Fibroblast of mammary gland (primary cell): ENCODE measurements around the gene GPA33.
A peak's percentile ranks its signal among the peaks of the same experiment; 100 is the strongest.

Experiments
- DNase-seq: peaks from one replicate; pipeline ENCODE4 v3.0.0-alpha.2; 2010; ENCODE audit warnings: low read depth
- H3K4me3 ChIP-seq: 2 replicates; pipeline ENCODE4 v1.5.1; 2011; ENCODE audit warnings: low read depth, mild to moderate bottlenecking, low read length, moderate library complexity; ENCODE audit not compliant: control insufficient read depth
- CTCF ChIP-seq: conservative IDR thresholded peaks from 2 replicates; pipeline ENCODE4 v1.5.1; 2011; ENCODE audit warnings: low read depth, low read length, inconsistent platforms; ENCODE audit not compliant: control insufficient read depth, insufficient read depth

The GPA33 gene

DNA sequence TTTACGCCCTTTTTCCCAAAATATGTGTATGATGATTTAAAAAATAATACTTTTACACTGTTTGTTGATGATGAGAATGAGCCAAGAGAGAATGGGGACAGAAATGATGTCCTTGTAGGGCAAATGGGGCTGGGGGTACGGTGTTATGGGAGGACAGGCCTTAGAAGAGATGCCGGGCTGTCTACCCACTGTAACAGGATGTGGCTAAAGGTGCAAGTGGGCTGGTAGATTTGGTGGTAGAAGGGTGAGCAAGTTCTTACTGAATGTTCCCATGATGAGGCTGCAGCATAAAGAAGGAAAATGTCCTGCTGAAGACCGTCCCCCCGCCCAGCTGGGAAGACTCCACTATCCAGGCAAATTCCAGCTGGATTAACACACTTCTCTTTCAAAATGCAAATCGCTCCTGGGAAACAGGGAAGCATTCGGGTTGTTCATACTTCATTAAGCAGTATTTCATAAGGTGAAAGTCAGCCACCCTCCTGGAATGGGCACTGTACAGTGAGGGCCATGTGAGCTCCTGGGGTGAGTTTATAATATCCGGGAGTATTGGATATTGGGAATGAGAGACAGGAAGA is 14.0 kb downstream of the GPA33 start:
- no peak overlapping the region for H3K4me3 ChIP-seq
- TF ChIP-seq CTCF: no peak
- DNase-seq: no peak

DNA sequence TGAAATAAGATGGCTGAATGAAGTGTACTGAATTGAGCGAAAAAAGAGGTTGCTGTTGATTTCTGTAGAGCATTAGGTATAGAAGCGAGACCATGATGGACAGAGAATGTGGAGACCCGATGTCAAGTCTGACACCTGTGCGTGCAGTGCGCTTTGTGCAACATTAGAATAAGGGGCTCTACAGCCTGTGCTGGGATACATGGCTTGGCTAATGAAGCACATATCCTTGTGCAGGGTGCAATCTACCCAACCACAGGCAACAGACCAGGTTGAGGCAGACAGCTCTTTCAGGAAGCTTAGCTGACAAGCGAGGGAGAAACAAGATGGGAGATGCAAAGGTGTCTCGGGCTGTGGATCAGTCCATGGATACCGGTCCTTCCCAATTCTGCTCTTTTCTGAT is 18.9 kb downstream of the GPA33 start:
- DNase-seq: no peak
- no peak for TF ChIP-seq CTCF
- H3K4me3 ChIP-seq: no peak overlapping the region

DNA sequence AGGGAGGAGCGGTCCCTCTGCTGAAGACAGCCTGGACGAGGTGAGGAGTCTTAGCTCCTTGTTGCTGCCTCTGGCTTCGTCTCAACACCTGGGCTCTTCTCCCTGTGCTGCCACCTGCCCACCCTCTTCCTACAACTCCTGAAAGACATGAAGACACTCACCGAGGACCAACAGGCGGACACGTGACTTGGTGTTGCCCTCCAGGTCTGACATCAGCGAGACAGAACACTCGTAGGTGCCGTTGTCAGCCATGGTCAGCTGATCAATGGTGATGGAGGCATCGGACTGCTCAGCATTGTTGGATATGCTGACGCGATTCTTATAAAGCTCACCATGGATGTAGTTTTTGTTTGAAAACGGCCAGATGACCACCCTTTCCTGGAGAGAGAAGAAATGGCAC is 21.4 kb downstream of the GPA33 start:
- H3K4me3 ChIP-seq: no peak overlapping the region
- TF ChIP-seq CTCF: no peak
- no peak for DNase-seq

- TF ChIP-seq CTCF: no peak
- H3K4me3 ChIP-seq: no peak overlapping the region
- DNase-seq: no peak
These were observed 22.3 kb downstream of the GPA33 start for GRCh38 chr1:167067904-167068303.

DNA sequence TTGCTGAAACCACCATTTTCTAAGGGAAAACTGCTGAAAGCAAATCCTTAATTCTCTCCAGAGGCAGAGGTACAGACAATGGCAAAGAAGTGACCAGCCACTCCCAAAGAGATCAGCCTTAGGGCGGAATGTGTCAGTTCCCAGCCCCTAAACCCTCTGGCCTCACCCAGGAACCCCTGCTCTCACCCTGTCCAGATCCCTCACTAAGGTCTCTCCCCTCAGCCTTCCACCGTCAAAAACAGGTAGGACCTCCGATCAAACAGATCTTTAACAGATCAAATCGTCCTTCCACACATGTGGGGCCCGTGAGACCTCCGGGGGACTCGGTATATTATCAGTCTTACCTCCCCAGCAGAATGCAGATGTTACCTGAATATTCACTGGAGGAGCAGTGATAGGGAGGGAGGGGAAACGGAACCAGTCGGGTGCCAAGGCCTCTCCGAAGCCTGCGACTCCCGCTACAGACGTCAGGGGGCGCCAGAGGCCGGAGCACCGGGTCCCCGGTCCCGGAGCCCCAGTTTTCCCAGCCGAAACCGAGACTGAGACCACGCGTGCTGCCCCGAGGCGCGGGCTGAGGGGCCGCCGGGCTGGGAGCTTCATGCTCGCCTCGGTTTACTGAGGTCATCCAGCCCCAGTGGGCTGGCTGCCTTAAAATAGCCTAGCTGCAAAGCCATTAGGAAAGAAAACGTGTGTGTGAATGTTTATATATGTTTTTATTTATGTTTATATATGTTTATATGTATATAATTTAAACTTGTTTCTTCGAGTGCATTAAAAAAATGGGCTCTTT is 23.6 kb downstream of the GPA33 start:
- peak; percentile 34 for DNase-seq
- TF ChIP-seq CTCF: peak; percentile 75
- peak overlapping the region; percentile 23 for H3K4me3 ChIP-seq

DNA sequence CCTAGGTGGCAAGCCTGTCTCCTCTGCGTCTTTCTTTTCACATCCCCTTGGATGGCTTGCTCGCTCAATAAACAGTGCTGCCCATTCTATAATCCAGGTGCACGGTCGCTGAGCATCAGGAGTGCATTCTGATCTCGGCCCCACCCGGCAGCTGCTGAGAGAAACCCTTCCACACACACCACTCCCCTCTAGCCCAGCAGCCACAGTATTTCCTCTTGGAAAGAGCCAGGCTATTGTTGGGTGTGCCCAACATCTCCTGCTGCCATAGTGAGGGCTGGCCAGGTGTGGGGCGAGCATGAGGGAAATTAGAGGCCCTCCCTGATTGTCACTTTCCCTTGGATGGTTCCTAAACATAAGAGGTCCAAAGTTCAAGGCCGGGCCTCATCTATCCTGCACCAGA is 24.7 kb downstream of the GPA33 start:
- no peak overlapping the region for H3K4me3 ChIP-seq
- no peak for DNase-seq
- TF ChIP-seq CTCF: no peak
